A549 (cell line): Measurements from ENCODE around the gene CTAGE9.
"Not testable (repeated sequence)": the region's sequence is repeated elsewhere in the genome, so short reads cannot be mapped to it uniquely, and the experiment has no call there.

Experiments
- CEBPB ChIP-seq, 2 experiments: fragments of >200 bp in 1 of 2; sonication (Bioruptor Twin) in 1 of 2; formaldehyde crosslinking in 1 of 2; IDR thresholded peaks; 2 replicates each; pipeline ENCODE4 v1.6.1; 2012 to 2016
- EP300 ChIP-seq, 2 experiments: fragments of >200 bp; sonication (Bioruptor Twin); formaldehyde crosslinking; IDR thresholded peaks; 2 replicates in 1 of 2; 3 replicates in 1 of 2; pipeline ENCODE4 v1.6.1; 2016 to 2017
- ESRRA ChIP-seq: fragments of 150-350 bp; IDR thresholded peaks from 2 replicates; pipeline ENCODE4 v1.6.1; 2014; ENCODE audit warnings: mild to moderate bottlenecking, low read length, borderline replicate concordance
- HES2 ChIP-seq: fragments of >200 bp; sonication (Bioruptor Twin); formaldehyde crosslinking; IDR thresholded peaks from 2 replicates; pipeline ENCODE4 v1.6.1; 2016
- JUN ChIP-seq, 2 experiments: fragments of >200 bp; sonication (Bioruptor Twin); formaldehyde crosslinking; IDR thresholded peaks; 2 replicates in 1 of 2; 3 replicates in 1 of 2; pipeline ENCODE4 v1.6.1; 2016 to 2017
- KDM1A ChIP-seq: fragments of 200-600 bp; sonication (generic); IDR thresholded peaks from 2 replicates; pipeline ENCODE4 v1.6.1; 2016; ENCODE audit warnings: low read depth, mild to moderate bottlenecking
- RAD21 ChIP-seq, 2 experiments: fragments of >200 bp in 1 of 2; sonication (Bioruptor Twin) in 1 of 2; formaldehyde crosslinking in 1 of 2; IDR thresholded peaks in 1 of 2; conservative IDR thresholded peaks in 1 of 2; 2 replicates in 1 of 2; 3 replicates in 1 of 2; pipeline ENCODE4 v1.6.1; 2012 to 2018; ENCODE audit warnings: inconsistent platforms in 1 of 2
- RCOR1 ChIP-seq: fragments of 150-350 bp; IDR thresholded peaks from 2 replicates; pipeline ENCODE4 v1.6.1; 2014; ENCODE audit warnings: antibody characterized with exemption, low read length, low read depth
- SREBF2 ChIP-seq: fragments of 450-650 bp; IDR thresholded peaks from 2 replicates; pipeline ENCODE4 v1.6.1; 2014; ENCODE audit warnings: mild to moderate bottlenecking, moderate library complexity
- TF ChIP-seq, protein P1 (sequence below): fragments of >200 bp; sonication (Bioruptor Twin); formaldehyde crosslinking; IDR thresholded peaks from 3 replicates; pipeline ENCODE4 v1.5.1; 2016
- TF ChIP-seq, protein P2 (sequence below): fragments of 450-650 bp; IDR thresholded peaks from 2 replicates; pipeline ENCODE4 v1.6.1; 2014; ENCODE audit warnings: antibody characterized with exemption
- TF ChIP-seq, protein P3 (sequence below): fragments of 200-600 bp; sonication (generic); IDR thresholded peaks from 2 replicates; pipeline ENCODE4 v1.6.1; 2016; ENCODE audit warnings: antibody characterized with exemption, mild to moderate bottlenecking, moderate library complexity

- TF ChIP-seq, protein P1, sequence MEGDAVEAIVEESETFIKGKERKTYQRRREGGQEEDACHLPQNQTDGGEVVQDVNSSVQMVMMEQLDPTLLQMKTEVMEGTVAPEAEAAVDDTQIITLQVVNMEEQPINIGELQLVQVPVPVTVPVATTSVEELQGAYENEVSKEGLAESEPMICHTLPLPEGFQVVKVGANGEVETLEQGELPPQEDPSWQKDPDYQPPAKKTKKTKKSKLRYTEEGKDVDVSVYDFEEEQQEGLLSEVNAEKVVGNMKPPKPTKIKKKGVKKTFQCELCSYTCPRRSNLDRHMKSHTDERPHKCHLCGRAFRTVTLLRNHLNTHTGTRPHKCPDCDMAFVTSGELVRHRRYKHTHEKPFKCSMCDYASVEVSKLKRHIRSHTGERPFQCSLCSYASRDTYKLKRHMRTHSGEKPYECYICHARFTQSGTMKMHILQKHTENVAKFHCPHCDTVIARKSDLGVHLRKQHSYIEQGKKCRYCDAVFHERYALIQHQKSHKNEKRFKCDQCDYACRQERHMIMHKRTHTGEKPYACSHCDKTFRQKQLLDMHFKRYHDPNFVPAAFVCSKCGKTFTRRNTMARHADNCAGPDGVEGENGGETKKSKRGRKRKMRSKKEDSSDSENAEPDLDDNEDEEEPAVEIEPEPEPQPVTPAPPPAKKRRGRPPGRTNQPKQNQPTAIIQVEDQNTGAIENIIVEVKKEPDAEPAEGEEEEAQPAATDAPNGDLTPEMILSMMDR, result not testable (repeated sequence)
- not testable (repeated sequence) for TF ChIP-seq KDM1A; CEBPB (IDR thresholded peaks at IDR 0.05); RCOR1; EP300 (IDR thresholded peaks at IDR 0.05); HES2; RAD21 (conservative IDR thresholded peaks at IDR 0.05 in 1 of 2, IDR thresholded peaks at IDR 0.05 in 1 of 2); SREBF2; JUN (IDR thresholded peaks at IDR 0.05); ESRRA
- TF ChIP-seq, protein P2, sequence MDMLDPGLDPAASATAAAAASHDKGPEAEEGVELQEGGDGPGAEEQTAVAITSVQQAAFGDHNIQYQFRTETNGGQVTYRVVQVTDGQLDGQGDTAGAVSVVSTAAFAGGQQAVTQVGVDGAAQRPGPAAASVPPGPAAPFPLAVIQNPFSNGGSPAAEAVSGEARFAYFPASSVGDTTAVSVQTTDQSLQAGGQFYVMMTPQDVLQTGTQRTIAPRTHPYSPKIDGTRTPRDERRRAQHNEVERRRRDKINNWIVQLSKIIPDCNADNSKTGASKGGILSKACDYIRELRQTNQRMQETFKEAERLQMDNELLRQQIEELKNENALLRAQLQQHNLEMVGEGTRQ, result not testable (repeated sequence)
- TF ChIP-seq, protein P3, sequence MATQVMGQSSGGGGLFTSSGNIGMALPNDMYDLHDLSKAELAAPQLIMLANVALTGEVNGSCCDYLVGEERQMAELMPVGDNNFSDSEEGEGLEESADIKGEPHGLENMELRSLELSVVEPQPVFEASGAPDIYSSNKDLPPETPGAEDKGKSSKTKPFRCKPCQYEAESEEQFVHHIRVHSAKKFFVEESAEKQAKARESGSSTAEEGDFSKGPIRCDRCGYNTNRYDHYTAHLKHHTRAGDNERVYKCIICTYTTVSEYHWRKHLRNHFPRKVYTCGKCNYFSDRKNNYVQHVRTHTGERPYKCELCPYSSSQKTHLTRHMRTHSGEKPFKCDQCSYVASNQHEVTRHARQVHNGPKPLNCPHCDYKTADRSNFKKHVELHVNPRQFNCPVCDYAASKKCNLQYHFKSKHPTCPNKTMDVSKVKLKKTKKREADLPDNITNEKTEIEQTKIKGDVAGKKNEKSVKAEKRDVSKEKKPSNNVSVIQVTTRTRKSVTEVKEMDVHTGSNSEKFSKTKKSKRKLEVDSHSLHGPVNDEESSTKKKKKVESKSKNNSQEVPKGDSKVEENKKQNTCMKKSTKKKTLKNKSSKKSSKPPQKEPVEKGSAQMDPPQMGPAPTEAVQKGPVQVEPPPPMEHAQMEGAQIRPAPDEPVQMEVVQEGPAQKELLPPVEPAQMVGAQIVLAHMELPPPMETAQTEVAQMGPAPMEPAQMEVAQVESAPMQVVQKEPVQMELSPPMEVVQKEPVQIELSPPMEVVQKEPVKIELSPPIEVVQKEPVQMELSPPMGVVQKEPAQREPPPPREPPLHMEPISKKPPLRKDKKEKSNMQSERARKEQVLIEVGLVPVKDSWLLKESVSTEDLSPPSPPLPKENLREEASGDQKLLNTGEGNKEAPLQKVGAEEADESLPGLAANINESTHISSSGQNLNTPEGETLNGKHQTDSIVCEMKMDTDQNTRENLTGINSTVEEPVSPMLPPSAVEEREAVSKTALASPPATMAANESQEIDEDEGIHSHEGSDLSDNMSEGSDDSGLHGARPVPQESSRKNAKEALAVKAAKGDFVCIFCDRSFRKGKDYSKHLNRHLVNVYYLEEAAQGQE, result not testable (repeated sequence)
Observed at GRCh38 chr6:131703905-131704304, 6.9 kb downstream of the CTAGE9 start.
